Measurements from ENCODE around the gene SPINK8.
"Not testable (repeated sequence)": the region's sequence is repeated elsewhere in the genome, so short reads cannot be mapped to it uniquely, and the experiment has no call there.

SPINK8 gene

DNA sequence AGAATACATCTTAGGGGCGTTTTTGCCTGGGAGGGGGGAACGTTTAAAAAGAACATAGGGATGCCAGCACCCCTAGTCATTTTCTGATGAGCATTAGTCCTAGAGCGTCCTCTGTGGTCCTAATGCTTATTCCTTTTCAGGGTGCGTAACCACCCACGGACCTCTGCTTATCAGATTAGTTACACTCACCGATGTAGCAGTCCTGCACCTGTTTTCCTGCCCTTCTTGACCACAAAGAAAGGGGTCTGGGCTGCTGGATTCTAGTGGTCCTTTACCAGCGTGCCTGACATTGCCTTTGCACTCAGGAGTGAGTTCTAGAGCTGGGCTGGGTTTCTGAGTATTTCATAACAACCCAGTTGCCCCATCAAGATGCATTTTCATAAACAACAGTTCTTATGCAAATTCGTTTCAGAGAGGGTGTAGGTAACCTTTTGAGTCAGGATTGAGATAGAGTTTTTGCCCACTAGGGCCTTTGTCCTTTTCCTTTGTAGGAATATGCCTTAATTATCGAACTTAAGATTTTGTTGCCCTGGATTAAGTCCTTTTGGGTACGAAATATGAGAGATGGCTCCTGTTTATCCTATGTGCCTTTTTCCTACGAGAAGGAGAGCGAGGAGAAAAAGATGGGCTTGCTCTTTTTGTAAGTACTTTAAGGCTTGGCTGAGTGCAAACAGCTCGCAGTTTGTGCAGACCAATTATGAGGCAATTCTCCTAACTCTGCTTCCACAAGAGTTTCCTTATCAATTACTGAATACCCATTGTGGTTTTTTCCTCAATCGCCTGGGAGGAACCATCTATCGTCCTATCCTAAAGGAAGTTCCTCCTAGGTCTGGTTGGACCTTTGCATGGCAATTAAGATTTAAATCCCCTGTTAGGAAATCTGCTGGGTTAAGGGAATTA is at the start of gene SPINK8:
TSS of gene SPINK8 (minus strand) at position 316 of the 900 bp plus-strand sequence. CDS start 5,320 bp downstream, outside the sequence.
- not testable (repeated sequence) for DNase-seq (ENCODE audit: low read depth, low spot score)

- DNase-seq (ENCODE audit: low read depth, low spot score) = no peak
Observed at GRCh38 chr3:48372862-48373435, 39.5 kb upstream of the SPINK8 start.

- DNase-seq (ENCODE audit: low read depth, low spot score) = no peak
Observed at GRCh38 chr3:48372377-48372770, 38.9 kb upstream of the SPINK8 start.

DNA sequence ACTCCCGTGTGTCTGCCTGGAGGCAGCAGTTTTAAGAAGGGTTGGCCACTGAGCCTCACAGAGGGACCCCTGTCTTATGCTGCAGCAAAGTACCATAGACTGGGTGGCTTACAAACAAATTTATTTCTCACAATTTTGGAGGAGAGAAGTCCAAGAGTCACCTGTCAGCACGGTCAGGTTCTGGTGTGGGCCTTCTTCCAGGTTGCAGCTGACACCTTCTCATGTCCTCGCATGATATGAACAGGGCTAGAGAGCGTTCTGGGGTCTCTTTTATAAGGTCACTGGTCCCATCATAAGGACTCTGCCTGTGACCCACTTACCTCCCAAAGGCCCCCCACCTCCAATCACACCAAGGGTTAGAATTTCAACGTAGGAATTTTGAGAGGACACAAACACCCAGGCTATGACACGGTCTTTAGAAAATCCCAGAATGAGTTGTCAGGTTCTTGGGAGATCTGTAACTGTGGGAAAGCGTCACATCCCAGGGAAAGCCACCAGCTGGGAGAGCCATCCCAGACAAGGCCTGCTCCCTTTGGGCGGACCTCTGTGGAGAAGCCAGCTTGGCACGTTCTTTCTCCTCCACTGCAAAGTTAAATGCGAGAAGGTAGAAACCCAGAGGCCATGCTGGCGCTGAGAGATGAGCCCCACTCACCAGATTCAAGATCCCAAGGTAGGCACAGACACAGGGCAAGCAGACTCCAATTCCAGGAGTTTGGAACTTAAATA is 38.4 kb upstream of the SPINK8 start, which contains the start of gene FBXW12:
TSS of gene FBXW12 (plus strand) at position 569 of the 726 bp plus-strand sequence. CDS start 549 bp downstream, outside the sequence.
- DNase-seq (ENCODE audit: low read depth, low spot score) = no peak

GRCh38 chr3:48370333-48370713 is 36.9 kb upstream of the SPINK8 start:
- DNase-seq (ENCODE audit: low read depth, low spot score) = no peak

DNA sequence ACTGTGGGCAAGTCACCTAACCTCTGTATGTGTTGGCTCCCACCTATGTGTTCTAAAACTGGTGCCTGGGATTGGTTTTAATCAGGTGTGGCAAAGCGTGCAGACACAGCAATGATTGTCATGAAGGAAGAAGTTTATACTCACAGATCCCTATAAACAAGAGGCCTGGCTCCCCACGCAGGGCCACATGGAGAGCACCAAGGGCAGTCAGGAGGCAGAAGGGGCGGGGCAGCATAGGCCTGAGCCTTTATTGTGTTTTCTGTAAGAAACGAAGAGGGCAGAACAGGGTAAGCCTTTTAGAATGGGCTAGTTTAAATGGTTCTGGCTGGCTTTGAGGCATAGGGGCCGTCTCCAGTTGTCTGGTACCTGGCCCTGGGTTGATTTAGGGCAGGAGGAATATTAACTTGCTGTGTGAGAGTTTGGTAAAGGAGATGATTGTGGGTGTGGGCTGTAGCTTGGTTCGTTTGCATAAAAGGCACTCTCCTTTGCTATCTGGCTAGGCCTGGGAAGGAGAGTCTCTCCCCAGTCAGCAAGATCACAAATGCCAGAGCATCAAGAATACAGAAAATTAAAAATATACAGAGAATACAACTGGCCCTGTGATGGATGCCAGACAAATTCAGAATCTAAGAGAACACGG is 36.4 kb upstream of the SPINK8 start:
- DNase-seq (ENCODE audit: low read depth, low spot score) = no peak

- no peak for DNase-seq (ENCODE audit: low read depth, low spot score)
Observed at GRCh38 chr3:48367201-48367600, 33.7 kb upstream of the SPINK8 start.

DNA sequence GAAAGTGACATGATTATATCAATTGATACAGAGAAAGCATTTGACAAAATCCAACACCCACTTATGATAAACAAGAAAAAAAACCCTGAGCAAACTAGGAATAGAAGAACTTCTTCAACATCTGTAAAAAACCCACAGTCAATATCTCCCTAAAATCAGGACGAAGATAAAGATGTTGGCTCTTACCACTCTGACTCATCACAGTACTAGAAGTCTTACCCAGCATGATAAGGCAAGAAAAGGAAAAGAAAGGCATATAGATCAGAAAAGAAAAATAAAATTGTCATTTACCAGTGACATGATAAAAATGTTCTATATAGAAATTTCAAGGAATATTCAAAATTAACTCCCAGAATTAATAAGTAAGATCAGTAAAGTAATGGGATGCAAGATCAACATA is 31.4 kb upstream of the SPINK8 start:
- no peak for DNase-seq (ENCODE audit: low read depth, low spot score)

GRCh38 chr3:48361928-48362327 is 28.5 kb upstream of the SPINK8 start:
- DNase-seq (ENCODE audit: low read depth, low spot score) = no peak

DNA sequence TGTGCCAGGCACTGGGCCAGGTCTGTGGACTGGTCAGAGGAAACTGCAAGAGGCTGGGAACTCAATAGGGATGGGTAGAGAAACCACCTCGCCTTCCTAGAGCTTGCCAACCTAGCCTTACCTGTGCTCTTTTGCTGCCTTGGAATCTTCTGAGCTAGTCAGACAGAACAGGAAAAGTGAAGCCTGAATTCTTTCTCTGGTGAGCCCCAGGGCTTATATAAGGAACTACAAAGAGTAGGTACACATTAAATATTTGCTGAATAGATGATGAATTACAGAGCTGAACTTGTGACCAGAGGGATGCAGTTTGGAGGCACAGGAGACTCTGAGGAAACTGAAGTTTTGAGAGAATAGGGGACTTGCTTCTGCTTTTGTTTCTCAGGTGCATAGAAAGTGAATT is 23.0 kb upstream of the SPINK8 start:
- no peak for DNase-seq (ENCODE audit: low read depth, low spot score)

GRCh38 chr3:48353987-48354386 is 20.5 kb upstream of the SPINK8 start:
- no peak for DNase-seq (ENCODE audit: low read depth, low spot score)

DNA sequence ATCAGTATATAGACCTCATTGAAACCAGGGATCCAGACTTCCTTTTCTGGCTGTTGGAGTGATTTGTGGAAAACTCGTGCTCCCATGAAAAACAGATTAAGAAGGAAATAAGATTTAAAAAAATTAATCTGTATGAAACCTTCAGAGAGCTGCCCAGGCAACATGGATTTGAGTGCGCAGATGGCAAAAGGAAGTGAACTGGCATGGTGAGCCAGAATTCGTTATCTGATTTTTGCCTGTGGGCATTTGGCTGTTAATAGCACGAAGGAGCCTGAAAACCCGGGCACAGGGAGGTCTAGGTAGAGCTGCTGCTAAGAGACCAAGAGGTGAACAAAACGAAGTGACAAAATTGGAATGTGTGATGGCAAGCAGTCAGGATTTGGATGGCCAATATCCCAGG is 19.1 kb upstream of the SPINK8 start:
- no peak for DNase-seq (ENCODE audit: low read depth, low spot score)

DNA sequence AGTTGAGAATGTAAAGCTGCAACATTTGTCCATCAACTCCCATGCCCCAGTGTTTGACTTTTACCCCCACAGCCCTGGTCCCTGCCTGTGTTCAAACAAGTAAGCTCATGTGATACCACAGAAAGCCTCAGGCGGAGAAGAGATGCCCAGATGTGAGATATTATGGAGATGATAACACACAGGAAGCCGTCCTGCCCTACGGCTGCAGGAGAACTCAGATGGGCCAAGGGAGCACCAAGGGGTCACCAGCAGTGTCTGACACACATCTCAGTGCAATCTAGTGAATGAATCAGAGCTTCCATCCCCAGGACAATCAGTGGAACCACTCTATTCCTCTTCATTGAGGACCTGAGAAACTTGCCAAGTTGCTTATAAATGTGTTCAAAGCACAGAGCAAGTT is 14.0 kb upstream of the SPINK8 start:
- DNase-seq (ENCODE audit: low read depth, low spot score) = no peak

GRCh38 chr3:48345946-48346572 is 12.6 kb upstream of the SPINK8 start:
- DNase-seq (ENCODE audit: low read depth, low spot score) = no peak

DNA sequence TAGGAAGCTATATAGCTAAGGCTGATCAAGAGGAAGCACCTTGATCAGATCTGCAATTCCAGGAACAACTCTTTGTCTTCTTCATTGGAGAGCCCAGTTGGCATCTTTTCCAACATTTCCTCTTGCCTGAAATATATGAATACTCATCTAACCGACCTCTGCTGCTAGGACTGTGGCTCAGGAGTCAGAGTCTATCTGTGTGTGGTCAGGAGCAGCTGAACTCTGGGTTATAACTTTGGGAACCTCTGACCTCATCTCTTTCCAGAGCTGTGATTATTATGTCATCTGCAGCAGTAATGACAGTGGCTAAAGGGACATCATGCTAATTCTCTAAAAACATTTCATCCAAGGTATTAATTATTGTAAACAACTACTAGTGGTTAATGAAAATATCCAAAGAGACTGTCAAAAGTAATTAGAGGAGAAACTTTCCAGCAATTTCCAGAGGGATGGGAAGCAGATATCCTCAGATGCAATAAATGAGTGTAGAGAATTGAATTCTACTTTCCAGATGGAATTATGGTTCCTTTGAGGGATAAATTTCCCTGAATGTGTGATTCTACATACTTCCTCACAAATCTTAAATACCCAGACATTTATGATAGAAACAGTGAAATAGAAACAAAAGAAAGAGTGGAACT is 11.5 kb upstream of the SPINK8 start:
- DNase-seq (ENCODE audit: low read depth, low spot score) = no peak

- no peak for DNase-seq (ENCODE audit: low read depth, low spot score)
Observed at GRCh38 chr3:48343432-48343831, 10.0 kb upstream of the SPINK8 start.

GRCh38 chr3:48338635-48339034 is 5.2 kb upstream of the SPINK8 start:
- no peak for DNase-seq (ENCODE audit: low read depth, low spot score)

DNA sequence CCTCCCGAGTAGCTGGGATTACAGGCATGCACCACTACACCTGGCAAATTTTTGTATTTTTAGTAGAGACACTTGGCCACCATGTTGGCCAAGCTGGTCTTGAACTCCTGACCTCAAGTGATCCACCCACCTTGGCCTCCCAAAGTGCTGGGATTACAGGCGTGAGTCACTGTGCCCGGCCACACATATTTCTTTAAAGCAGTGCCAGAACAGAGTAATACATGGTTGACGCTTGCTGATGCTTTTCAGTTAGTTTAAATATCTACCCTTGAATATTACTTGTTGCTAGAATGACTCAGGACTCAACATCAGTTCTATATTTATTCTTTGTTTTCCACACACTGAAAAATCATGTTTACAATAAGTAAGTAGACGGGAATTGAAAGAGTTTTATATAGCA is 4.1 kb upstream of the SPINK8 start:
- not testable (repeated sequence) for DNase-seq (ENCODE audit: low read depth, low spot score)

DNA sequence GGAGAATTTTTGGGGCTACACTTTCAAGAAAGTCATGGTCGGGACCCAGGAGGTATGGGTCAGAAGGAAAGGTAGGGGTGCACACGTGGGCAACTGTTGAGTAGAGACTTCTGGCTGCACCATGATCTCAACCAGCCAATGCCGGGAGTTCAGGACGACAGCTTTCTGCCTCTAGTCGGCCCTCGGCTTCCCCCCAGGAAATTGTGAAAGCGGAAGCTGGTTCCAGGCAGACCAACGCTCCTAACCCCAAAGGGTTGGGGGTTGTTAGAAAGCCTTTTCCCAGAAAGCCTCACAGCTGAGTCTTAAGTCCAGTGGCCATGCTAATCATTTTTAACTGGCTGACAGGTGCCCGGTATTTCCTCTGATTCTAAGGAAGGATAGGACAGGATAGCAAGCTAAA is 1.8 kb upstream of the SPINK8 start:
- DNase-seq (ENCODE audit: low read depth, low spot score) = not testable (repeated sequence)

- DNase-seq (ENCODE audit: low read depth, low spot score) = no peak
Observed at GRCh38 chr3:48334605-48335004, 1.1 kb upstream of the SPINK8 start.
